Adrenal gland (tissue), 5 donors: ENCODE results near the gene FABP6.

Experiments
- CTCF ChIP-seq, 6 experiments: fragments of 450-650 bp in 4 of 6; fragments of 200-600 bp in 2 of 6; sonication (generic) in 1 of 6; IDR thresholded peaks; 1 replicate in 5 of 6; 2 replicates in 1 of 6; pipeline versions ENCODE4 v1.5.1 to v1.8.0; 2016 to 2021; ENCODE audit warnings: antibody characterized with exemption in 6 of 6, mild to moderate bottlenecking in 2 of 6, moderate library complexity in 1 of 6
- POLR2A ChIP-seq, 2 donors: fragments of 450-650 bp; IDR thresholded peaks; one replicate each; pipeline ENCODE4 v1.6.1; 2017; ENCODE audit warnings: antibody characterized with exemption in 2 of 2, mild to moderate bottlenecking in 2 of 2, moderate library complexity in 1 of 2
- donor health status: DM: no; HTN: no; CAD: no.

- no peak for TF ChIP-seq CTCF (IDR thresholded peaks at IDR 0.05)
- no peak for TF ChIP-seq POLR2A (IDR thresholded peaks at IDR 0.05)
These were observed 39.7 kb downstream of the FABP6 start for GRCh38 chr5:160269017-160269416.
